Gastrocnemius medialis (tissue), 4 donors: ENCODE measurements around the gene TFF1. TPM values are rescaled to one million over a fixed set of nuclear protein-coding genes. Genes with fewer than 3 reads are reported as not detected.

ENCODE experiments used
- ATAC-seq, 2 donors: fragments of 150-250 bp; one replicate each; pipeline ENCODE4 v1.9.1; 2016
- DNase-seq, 2 donors: peaks; one replicate each; pipeline ENCODE4 v3.0.0-alpha.2; 2019
- H3K27ac ChIP-seq, 4 donors: fragments of 200-600 bp; sonication (generic); 1 replicate in 1 of 4; 2 replicates in 3 of 4; pipeline ENCODE4 v1.5.1; 2016 to 2018; ENCODE audit warnings: mild to moderate bottlenecking in 2 of 4, moderate library complexity in 1 of 4
- H3K27me3 ChIP-seq, 3 donors: fragments of 200-600 bp; sonication (generic) in 2 of 3; 1 replicate in 1 of 3; 2 replicates in 2 of 3; pipeline versions ENCODE4 v1.5.1 to v1.6.0; 2016 to 2019; ENCODE audit warnings: mild to moderate bottlenecking in 1 of 3, moderate library complexity in 1 of 3
- H3K36me3 ChIP-seq, 2 donors: fragments of 200-600 bp; sonication (generic) in 1 of 2; one replicate each; pipeline ENCODE4 v1.5.1; 2017 to 2018
- H3K4me1 ChIP-seq, 2 donors: fragments of 200-600 bp; sonication (generic) in 1 of 2; one replicate each; pipeline ENCODE4 v1.5.1; 2016 to 2017; ENCODE audit warnings: mild to moderate bottlenecking in 2 of 2
- H3K4me3 ChIP-seq, 4 donors: fragments of 200-600 bp; sonication (generic) in 3 of 4; 1 replicate in 1 of 4; 2 replicates in 3 of 4; pipeline ENCODE4 v1.5.1; 2016 to 2019; ENCODE audit warnings: mild to moderate bottlenecking in 2 of 4
- H3K9me3 ChIP-seq, 3 donors: fragments of 200-600 bp; sonication (generic) in 2 of 3; 1 replicate in 1 of 3; 2 replicates in 2 of 3; pipeline ENCODE4 v1.5.1; 2016 to 2019
- CTCF ChIP-seq, 5 experiments: fragments of 450-650 bp in 3 of 5; fragments of 200-600 bp in 2 of 5; sonication (generic) in 2 of 5; IDR thresholded peaks in 4 of 5; conservative IDR thresholded peaks in 1 of 5; 1 replicate in 4 of 5; 2 replicates in 1 of 5; pipeline ENCODE4 v1.5.1; 2016 to 2019; ENCODE audit warnings: antibody characterized with exemption in 5 of 5, mild to moderate bottlenecking in 3 of 5, moderate library complexity in 3 of 5
- POLR2A ChIP-seq, 2 donors: fragments of 450-650 bp; IDR thresholded peaks; one replicate each; pipeline ENCODE4 v1.6.1; 2017; ENCODE audit warnings: antibody characterized with exemption in 2 of 2, mild to moderate bottlenecking in 2 of 2, moderate library complexity in 2 of 2
- in situ Hi-C, 4 donors: fragments of 200-750 bp; cut with MboI; loops; one replicate each; pipeline versions ENCODE4 v1.15.0 to v1.8.0; 2017; ENCODE audit warnings: low sequenced_read_pairs in 4 of 4
- intact Hi-C: fragments of 100-400 bp; cut with DNase I; formaldehyde crosslinking; loops from one replicate; pipeline ENCODE4 v1.15.1; 2023; ENCODE audit warnings: low total_unique reads
- total RNA-seq, 4 donors: library from RNA; depleted of rRNA; stranded (reverse); fragments of >200 nt; gene quantifications; one replicate each; pipeline versions ENCODE4 v1.1.0 to v1.2.3, GENCODE V29; 2016

The TFF1 gene
- total RNA-seq, 4 donors from 2014 or later: not detected

- intact Hi-C loops: no loop called here
- DNase-seq (no peak), ATAC-seq (no peak)
- in situ Hi-C loops: no loop called here
- Histone ChIP-seq H3K4me3 (no peak overlapping the region), H3K36me3 (no peaks in the 10 kb centered on the region), H3K27ac (no peak overlapping the region), H3K9me3 (no peaks in the 10 kb centered on the region), H3K4me1 (no peaks in the 10 kb centered on the region), H3K27me3 (no peaks in the 10 kb centered on the region)
- no peak for TF ChIP-seq CTCF (IDR thresholded peaks at IDR 0.05 in 4 of 5, conservative IDR thresholded peaks at IDR 0.05 in 1 of 5)
These were observed 31.5 kb upstream of the TFF1 start for GRCh38 chr21:42397746-42398394.

GRCh38 chr21:42396799-42397745 lies 30.7 kb upstream of the TFF1 start:
- Histone ChIP-seq H3K27ac (no peak overlapping the region), H3K4me1 (no peaks in the 10 kb centered on the region), H3K27me3 (no peaks in the 10 kb centered on the region), H3K36me3 (no peaks in the 10 kb centered on the region), H3K4me3 (no peak overlapping the region), H3K9me3 (no peaks in the 10 kb centered on the region)
- intact Hi-C loops: no loop called here
- TF ChIP-seq POLR2A (IDR thresholded peaks at IDR 0.05) (no peak), CTCF (IDR thresholded peaks at IDR 0.05 in 4 of 5, conservative IDR thresholded peaks at IDR 0.05 in 1 of 5) (no peak)
- ATAC-seq (no peak), DNase-seq (no peak)
- in situ Hi-C loops: no loop called here

- in situ Hi-C loops: no loop called here
- peak in 1 of 2 donors; percentile 53 for ATAC-seq
These were observed 29.7 kb upstream of the TFF1 start, which contains the start of gene TMPRSS3 for GRCh38 chr21:42395905-42396651. Gene TMPRSS3, minus strand, starts transcription at chr21:42396052. Its CDS starts 635 bp downstream, at chr21:42395417.

GRCh38 chr21:42395302-42395701 lies 29.0 kb upstream of the TFF1 start:
- intact Hi-C loops (no loop called here), in situ Hi-C loops (no loop called here)
- TF ChIP-seq CTCF (IDR thresholded peaks at IDR 0.05 in 4 of 5, conservative IDR thresholded peaks at IDR 0.05 in 1 of 5): no peak
- TF ChIP-seq POLR2A (IDR thresholded peaks at IDR 0.05): no peak
- no peak overlapping the region for H3K27ac ChIP-seq
- no peaks in the 10 kb centered on the region for H3K4me1 ChIP-seq
- no peaks in the 10 kb centered on the region for H3K9me3 ChIP-seq
- H3K36me3 ChIP-seq: no peaks in the 10 kb centered on the region
- DNase-seq (no peak), ATAC-seq (no peak)
- H3K27me3 ChIP-seq: no peaks in the 10 kb centered on the region
- H3K4me3 ChIP-seq: no peak overlapping the region

More at GRCh38 chr21:42395905-42396651, 29.7 kb upstream of the TFF1 start, which contains the start of gene TMPRSS3:
- TF ChIP-seq POLR2A (IDR thresholded peaks at IDR 0.05) (no peak), CTCF (IDR thresholded peaks at IDR 0.05 in 4 of 5, conservative IDR thresholded peaks at IDR 0.05 in 1 of 5) (no peak)
- Histone ChIP-seq H3K27me3 (no peaks in the 10 kb centered on the region), H3K9me3 (no peaks in the 10 kb centered on the region), H3K36me3 (no peaks in the 10 kb centered on the region), H3K4me1 (no peaks in the 10 kb centered on the region), H3K4me3 (no peak within 1 kb of the TSS), H3K27ac (no peak within 1 kb of the TSS)
- intact Hi-C loops: no loop called here
- DNase-seq: no peak
